GM21381 (cell line): ENCODE results near the gene EFEMP2.
"Not testable (repeated sequence)": the region's sequence is repeated elsewhere in the genome, so short reads cannot be mapped to it uniquely, and the experiment has no call there.

ENCODE experiments used
- ATAC-seq: cut with Tn5 transposase; IDR thresholded peaks from one replicate; pipeline ENCODE4 v1.9.1; 2021; ENCODE audit warnings: mild to moderate bottlenecking, moderate library complexity; ENCODE audit not compliant: unreplicated experiment

Gene EFEMP2

DNA sequence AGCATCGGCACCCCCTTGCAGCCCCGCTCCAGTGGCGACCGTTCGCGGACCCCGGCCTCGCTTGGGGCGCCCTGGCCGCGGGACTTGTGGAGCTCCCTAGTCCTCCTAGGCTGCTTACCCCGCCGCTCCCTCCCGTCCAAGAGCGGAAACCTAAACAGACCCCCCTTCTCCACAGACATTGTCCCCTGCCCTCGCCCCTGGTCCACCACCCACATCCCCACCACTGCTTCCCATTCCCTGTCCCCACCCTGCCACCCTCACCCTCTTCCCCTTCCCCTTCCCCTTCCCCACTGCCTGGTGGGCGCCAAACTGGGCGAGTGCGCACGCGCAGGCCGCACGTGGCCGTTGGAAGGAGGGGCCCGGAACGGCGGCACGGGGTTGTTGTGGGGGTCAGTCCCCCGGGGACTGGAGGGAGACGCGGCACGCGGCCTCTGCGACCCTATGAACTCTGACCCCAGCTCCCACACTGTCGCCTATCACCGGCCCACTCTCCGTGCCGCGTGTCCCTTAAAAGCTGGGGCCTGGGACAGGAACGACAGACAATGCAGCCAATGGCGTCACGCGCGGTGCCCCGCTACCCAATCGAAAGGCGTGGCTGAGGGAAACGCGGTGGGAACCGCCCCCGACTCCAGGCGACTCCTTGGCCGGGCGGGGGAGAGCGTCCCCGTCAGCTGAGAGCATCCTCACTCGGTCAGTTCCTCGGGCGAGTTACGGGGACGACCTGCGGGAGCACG is 39.1 kb downstream of the EFEMP2 start, which contains the start of gene SNX32:
SNX32 (plus strand) TSS at position 667 of the 734 bp plus-strand sequence. CDS start 103 bp downstream, outside the sequence.
- ATAC-seq = peak; percentile 89

GRCh38 chr11:65832231-65832630 is 40.4 kb downstream of the EFEMP2 start:
- not testable (repeated sequence) for ATAC-seq

DNA sequence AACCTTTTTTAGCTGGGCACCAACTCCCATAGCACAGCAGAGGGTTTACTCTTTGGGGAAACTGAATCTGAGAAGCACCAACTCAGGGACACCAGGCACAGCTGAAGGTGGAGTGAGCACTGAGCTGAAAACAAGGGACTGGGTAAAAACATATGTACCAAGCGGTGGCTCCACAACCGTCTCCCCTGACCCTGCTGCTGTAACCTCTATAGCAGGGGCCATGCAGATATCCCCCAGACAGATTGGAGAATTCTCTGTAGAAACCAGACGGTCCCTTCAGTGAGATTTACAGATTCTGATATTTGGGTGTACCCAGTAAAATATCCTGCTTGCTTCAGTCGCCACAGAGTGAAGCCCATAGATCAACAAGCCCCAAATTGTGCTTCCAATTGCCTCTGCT is 43.1 kb downstream of the EFEMP2 start:
- ATAC-seq = no peak

DNA sequence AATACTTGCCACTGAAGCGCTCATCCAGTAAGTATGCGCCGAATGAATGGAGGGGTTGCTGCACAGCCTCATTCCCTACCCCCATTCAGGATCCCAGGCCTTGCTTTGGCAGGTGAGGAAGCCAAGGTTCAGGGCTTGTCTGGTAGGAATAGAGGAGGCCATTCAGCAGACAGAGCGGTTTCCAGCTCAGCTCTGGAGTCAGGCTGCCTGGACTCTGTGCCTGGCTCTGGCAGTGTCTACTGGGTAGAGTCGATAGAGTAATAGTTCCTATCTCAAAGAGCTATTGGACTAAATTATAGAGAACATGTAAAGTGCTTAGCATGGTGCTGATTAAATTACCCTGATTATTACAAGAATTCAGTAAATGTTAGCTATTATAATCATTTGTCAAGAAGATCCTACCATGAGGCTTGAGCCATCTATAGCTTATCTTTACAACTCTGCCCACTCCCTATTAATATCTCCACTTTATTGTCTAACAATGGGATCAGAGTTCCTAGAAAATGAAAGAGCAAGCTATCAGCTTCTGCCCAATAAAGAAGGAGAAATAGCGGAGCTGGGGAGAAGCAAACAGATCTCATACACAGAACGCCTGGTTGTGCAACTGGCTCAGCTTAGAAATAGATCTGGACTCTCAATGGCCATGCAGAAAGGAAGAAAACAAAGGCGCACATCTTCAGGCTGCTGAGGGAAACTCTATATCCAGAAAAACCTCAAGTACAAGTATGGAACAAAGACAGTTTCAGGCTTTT is 45.4 kb downstream of the EFEMP2 start:
- no peak for ATAC-seq

GRCh38 chr11:65822776-65823528 is 49.6 kb downstream of the EFEMP2 start:
- ATAC-seq = no peak

- ATAC-seq = no peak
These were observed 51.5 kb downstream of the EFEMP2 start for GRCh38 chr11:65821107-65821506.

GRCh38 chr11:65817835-65818680 is 54.5 kb downstream of the EFEMP2 start:
- ATAC-seq = peak; percentile 80

DNA sequence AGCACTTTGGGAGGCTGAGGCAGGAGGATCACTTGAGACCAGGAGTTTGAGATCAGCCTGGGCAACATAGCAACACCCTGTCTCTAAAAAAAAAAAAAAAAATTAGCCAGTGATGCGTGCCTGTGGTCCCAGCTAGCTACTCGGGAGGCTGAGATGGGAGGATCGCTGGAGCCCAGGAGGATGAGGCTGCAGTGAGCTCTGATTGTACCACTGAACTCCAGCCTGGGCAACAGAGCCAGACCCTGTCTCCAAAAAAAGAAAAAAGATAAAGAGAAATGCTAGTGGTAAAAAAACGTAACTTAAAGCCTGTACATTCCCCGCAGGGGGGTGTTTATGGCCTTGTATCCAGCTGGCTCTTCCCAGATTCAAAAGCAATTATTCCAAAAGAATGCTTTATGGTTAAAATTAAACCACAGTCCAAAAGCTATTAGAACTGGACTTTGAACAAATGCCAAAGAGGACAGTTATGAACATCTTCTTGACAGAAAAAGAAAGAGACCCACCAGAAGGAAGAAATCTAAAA is 55.2 kb downstream of the EFEMP2 start:
- no peak for ATAC-seq

DNA sequence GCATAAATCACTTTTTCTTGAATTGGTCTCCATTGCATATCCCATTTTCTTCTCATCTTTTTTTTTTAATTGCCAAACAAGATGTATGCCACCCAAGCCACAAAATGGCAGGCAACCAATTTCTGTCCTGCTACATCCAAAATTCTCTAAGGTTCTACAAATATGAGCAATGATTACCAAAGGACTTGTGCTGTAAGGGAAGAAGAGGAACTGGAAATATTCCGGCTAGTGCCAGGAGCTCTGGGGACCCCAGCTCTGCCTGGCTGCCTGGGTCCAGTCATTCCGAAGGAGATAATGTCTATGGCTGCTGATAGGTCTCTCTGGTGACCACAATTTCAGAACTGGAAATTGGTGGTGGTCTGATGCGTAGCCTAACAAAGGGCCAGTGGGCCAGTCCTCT is 55.9 kb downstream of the EFEMP2 start:
- ATAC-seq = no peak
